H9 (cell line): ENCODE results near the gene KIF3B. TPM values are rescaled to one million over a fixed set of nuclear protein-coding genes. Genes with fewer than 3 reads are reported as not detected.

Experiments
- DNase-seq: peaks from one replicate; pipeline ENCODE4 v3.0.0-alpha.2; 2017
- H2AFZ ChIP-seq: one replicate; pipeline ENCODE4 v1.6.1; 2013; ENCODE audit warnings: mild to moderate bottlenecking, low read length, control low read depth, moderate library complexity
- H2AK5ac ChIP-seq: 2 replicates; pipeline ENCODE4 v1.6.1; 2013; ENCODE audit warnings: low read length, control low read depth, mixed read lengths; ENCODE audit not compliant: insufficient read length
- H2BK120ac ChIP-seq: one replicate; pipeline ENCODE4 v1.6.1; 2013; ENCODE audit warnings: low read depth, mild to moderate bottlenecking, low read length, control low read depth, inconsistent platforms; ENCODE audit not compliant: poor library complexity, severe bottlenecking
- H2BK12ac ChIP-seq: 2 replicates; pipeline ENCODE4 v1.6.1; 2013; ENCODE audit warnings: low read length, control low read depth, mixed read lengths, low read depth; ENCODE audit not compliant: insufficient read length
- H2BK15ac ChIP-seq: 2 replicates; pipeline ENCODE4 v1.6.1; 2013; ENCODE audit warnings: low read depth, low read length, control low read depth
- H2BK20ac ChIP-seq: one replicate; pipeline ENCODE4 v1.6.1; 2013; ENCODE audit warnings: low read depth, mild to moderate bottlenecking, low read length, control low read depth, inconsistent platforms; ENCODE audit not compliant: poor library complexity, severe bottlenecking
- H2BK5ac ChIP-seq: 2 replicates; pipeline ENCODE4 v1.6.1; 2013; ENCODE audit warnings: low read length, control low read depth, mixed read lengths; ENCODE audit not compliant: insufficient read length
- H3K14ac ChIP-seq: 2 replicates; pipeline ENCODE4 v1.6.1; 2013; ENCODE audit warnings: low read length, control low read depth; ENCODE audit not compliant: insufficient read depth
- H3K18ac ChIP-seq: 2 replicates; pipeline ENCODE4 v1.6.1; 2013; ENCODE audit warnings: low read depth, mild to moderate bottlenecking, mixed read lengths, low read length, control low read depth; ENCODE audit not compliant: insufficient read length
- H3K23ac ChIP-seq: 2 replicates; pipeline ENCODE4 v1.6.1; 2013; ENCODE audit warnings: low read length, control low read depth, mixed read lengths, low read depth; ENCODE audit not compliant: insufficient read length
- H3K23me2 ChIP-seq: 2 replicates; pipeline ENCODE4 v1.6.1; 2013; ENCODE audit warnings: low read depth, mild to moderate bottlenecking, mixed read lengths, low read length, control low read depth; ENCODE audit not compliant: insufficient read length, poor library complexity, severe bottlenecking
- H3K27ac ChIP-seq: 2 replicates; pipeline ENCODE4 v1.5.1; 2013; ENCODE audit warnings: low read length, control low read depth, mixed read lengths, low read depth; ENCODE audit not compliant: insufficient read length
- H3K27me3 ChIP-seq: 2 replicates; pipeline ENCODE4 v1.6.1; 2013; ENCODE audit warnings: low read length, control low read depth, inconsistent platforms; ENCODE audit not compliant: insufficient read depth
- H3K4ac ChIP-seq: 2 replicates; pipeline ENCODE4 v1.6.1; 2013; ENCODE audit warnings: low read depth, mild to moderate bottlenecking, control low read depth, inconsistent platforms, low read length, moderate library complexity
- H3K4me1 ChIP-seq: 2 replicates; pipeline ENCODE4 v1.6.1; 2013; ENCODE audit warnings: low read length, control low read depth, inconsistent platforms; ENCODE audit not compliant: insufficient read depth
- H3K4me2 ChIP-seq: 2 replicates; pipeline ENCODE4 v1.6.1; 2013; ENCODE audit warnings: low read length, control low read depth, mixed read lengths; ENCODE audit not compliant: insufficient read length, insufficient read depth
- H3K56ac ChIP-seq: 2 replicates; pipeline ENCODE4 v1.6.1; 2013; ENCODE audit warnings: low read depth, mild to moderate bottlenecking, mixed read lengths, low read length, control low read depth; ENCODE audit not compliant: insufficient read length
- H3K79me1 ChIP-seq: 2 replicates; pipeline ENCODE4 v1.6.1; 2013; ENCODE audit warnings: low read depth, mild to moderate bottlenecking, moderate library complexity, low read length, control low read depth, inconsistent platforms; ENCODE audit not compliant: insufficient read depth, poor library complexity, severe bottlenecking
- H3K79me2 ChIP-seq: 2 replicates; pipeline ENCODE4 v1.6.1; 2013; ENCODE audit warnings: low read length, control low read depth, inconsistent platforms; ENCODE audit not compliant: insufficient read depth
- H3K9ac ChIP-seq: 2 replicates; pipeline ENCODE4 v1.6.1; 2013; ENCODE audit warnings: low read length, control low read depth, mixed read lengths; ENCODE audit not compliant: insufficient read length; ENCODE audit errors: extremely low read depth
- H3K9me3 ChIP-seq: one replicate; pipeline ENCODE4 v1.6.1; 2013; ENCODE audit warnings: low read depth, low read length, inconsistent platforms; ENCODE audit not compliant: control insufficient read depth
- H3T11ph ChIP-seq: one replicate; pipeline ENCODE4 v1.6.1; 2013; ENCODE audit warnings: mild to moderate bottlenecking, low read length, control low read depth, inconsistent platforms
- H4K20me1 ChIP-seq: one replicate; pipeline ENCODE4 v1.6.1; 2013; ENCODE audit not compliant: control insufficient read depth, insufficient read length, insufficient read depth
- H4K5ac ChIP-seq: 2 replicates; pipeline ENCODE4 v1.6.1; 2013; ENCODE audit warnings: low read depth, mild to moderate bottlenecking, mixed read lengths, low read length, control low read depth; ENCODE audit not compliant: insufficient read length
- H4K8ac ChIP-seq: replicated peaks from 2 replicates; pipeline ENCODE4 v1.6.1; 2013; ENCODE audit warnings: low read length, control low read depth, mixed read lengths, low read depth; ENCODE audit not compliant: insufficient read length
- H4K91ac ChIP-seq: 2 replicates; pipeline ENCODE4 v1.6.1; 2013; ENCODE audit warnings: low read depth, mild to moderate bottlenecking, moderate library complexity, mixed read lengths, low read length, control low read depth; ENCODE audit not compliant: insufficient read length
- H3K27ac Mint-ChIP-seq, 3 experiments: 2 replicates in 2 of 3; 3 replicates in 1 of 3; pipeline ENCODE4 v1.8.0; 2020 to 2021; ENCODE audit warnings: mixed read lengths in 3 of 3, mild to moderate bottlenecking in 1 of 3, moderate library complexity in 1 of 3
- H3K27me3 Mint-ChIP-seq: 2 replicates; pipeline ENCODE4 v1.8.0; 2021; ENCODE audit warnings: low read depth, mild to moderate bottlenecking, moderate library complexity, mixed read lengths
- H3K36me3 Mint-ChIP-seq, 3 experiments: 2 replicates in 2 of 3; 3 replicates in 1 of 3; pipeline ENCODE4 v1.8.0; 2020 to 2021; ENCODE audit warnings: low read depth in 3 of 3, mixed read lengths in 3 of 3; ENCODE audit not compliant: insufficient read depth in 1 of 3
- H3K4me1 Mint-ChIP-seq, 2 experiments: 2 replicates each; pipeline ENCODE4 v1.8.0; 2020; ENCODE audit warnings: mixed read lengths in 2 of 2
- H3K4me3 Mint-ChIP-seq, 2 experiments: 2 replicates in 1 of 2; 3 replicates in 1 of 2; pipeline ENCODE4 v1.8.0; 2020 to 2021; ENCODE audit warnings: mild to moderate bottlenecking in 2 of 2, mixed read lengths in 2 of 2, moderate library complexity in 1 of 2
- H3K9me3 Mint-ChIP-seq, 2 experiments: 2 replicates in 1 of 2; 3 replicates in 1 of 2; pipeline ENCODE4 v1.8.0; 2020; ENCODE audit warnings: mild to moderate bottlenecking in 2 of 2, mixed read lengths in 2 of 2, moderate library complexity in 1 of 2
- CTCF ChIP-seq: fragments of 200-600 bp; sonication (generic); conservative IDR thresholded peaks from 3 replicates; pipeline ENCODE4 v1.8.0; 2021; ENCODE audit warnings: antibody characterized with exemption, mild to moderate bottlenecking
- WGBS: extraction: QIAGEN DNeasy Blood & Tissue Kit; methylation state at CpG from one replicate; pipeline ENCODE4 v1.1.7; 2013; ENCODE audit warnings: missing lambda C conversion rate, low lambda C conversion rate, mixed read lengths; ENCODE audit not compliant: insufficient read length; ENCODE audit errors: extremely low coverage; 5-methylcytosine and 5-hydroxymethylcytosine counted together
- total RNA-seq: library from RNA; stranded (reverse); gene quantifications from 2 replicates; pipeline ENCODE4 v1.2.1, GENCODE V29; 2021

Gene KIF3B
- total RNA-seq, 1 experiment from 2014 or later = 29.7 TPM

GRCh38 chr20:32244150-32244823 lies 33.2 kb upstream of the KIF3B start:
- Histone ChIP-seq H3K4me1 (no peaks in the 10 kb centered on the region), H3K9ac (no peak overlapping the region), H3K18ac (no peak overlapping the region), H4K5ac (no peak overlapping the region), H3K14ac (no peak overlapping the region), H2BK5ac (no peak overlapping the region), H2AK5ac (no peak overlapping the region), H3K9me3 (no peaks in the 10 kb centered on the region), H2BK12ac (no peak overlapping the region), H2BK120ac (no peak overlapping the region), H3K23me2 (no peaks in the 10 kb centered on the region), H2BK15ac (no peak overlapping the region), H4K8ac (no peak overlapping the region), H3K79me1 (no peaks in the 10 kb centered on the region), H3K23ac (no peak overlapping the region), H2AFZ (no peak overlapping the region), H3K56ac (no peak overlapping the region), H3K4ac (no peak overlapping the region), H4K20me1 (no peaks in the 10 kb centered on the region), H3K79me2 (no peaks in the 10 kb centered on the region), H2BK20ac (no peak overlapping the region), H3K27ac (no peak overlapping the region), H3K4me2 (no peak overlapping the region), H3K27me3 (no peaks in the 10 kb centered on the region), H4K91ac (no peak overlapping the region), H3T11ph (no peak overlapping the region)
- DNase-seq = no peak
- Mint-ChIP-seq H3K36me3 (no peaks in the 10 kb centered on the region), H3K4me3 (no peak overlapping the region), H3K27me3 (peaks cover 4% of the 10 kb centered on the region; the same call in 1 of the 2 replicates), H3K27ac (no peak overlapping the region), H3K4me1 (peaks cover 12 to 14% of the 10 kb centered on the region in 2 experiments), H3K9me3 (no peaks in the 10 kb centered on the region)
- TF ChIP-seq CTCF = no peak
- no CpG with 5 or more reads among the region's 6 CpGs for WGBS
